ENCODE data around the gene TSPAN2. TPM values are rescaled to one million over a fixed set of nuclear protein-coding genes. Genes with fewer than 3 reads are reported as not detected.

TSPAN2 gene
- total RNA-seq, 1 donor from 2014 or later, result 10.3 TPM

- DNase-seq (ENCODE audit: missing footprints), result no peak
- no peak for ATAC-seq
- intact Hi-C loops (cut with DNase I), result no loop called here
These were observed 6.4 kb downstream of the TSPAN2 start for GRCh38 chr1:115082949-115083348.

GRCh38 chr1:115078708-115079107 lies 10.6 kb downstream of the TSPAN2 start:
- ATAC-seq, result no peak
- DNase-seq (ENCODE audit: missing footprints), result no peak
- intact Hi-C loops (cut with DNase I), result no loop called here

GRCh38 chr1:115077984-115078330 lies 11.3 kb downstream of the TSPAN2 start:
- DNase-seq (ENCODE audit: missing footprints) (no peak), ATAC-seq (no peak)
- intact Hi-C loops (cut with DNase I), result no loop called here

GRCh38 chr1:115077286-115077983 lies 11.9 kb downstream of the TSPAN2 start:
- DNase-seq (ENCODE audit: missing footprints), result no peak
- no peak for ATAC-seq
- intact Hi-C loops (cut with DNase I), result no loop called here

GRCh38 chr1:115076384-115076915 lies 12.9 kb downstream of the TSPAN2 start:
- DNase-seq (ENCODE audit: missing footprints) (no peak), ATAC-seq (no peak)
- intact Hi-C loops (cut with DNase I), result no loop called here

GRCh38 chr1:115074839-115075534 lies 14.3 kb downstream of the TSPAN2 start:
- intact Hi-C loops (cut with DNase I), result no loop called here
- ATAC-seq (no peak), DNase-seq (ENCODE audit: missing footprints) (no peak)

GRCh38 chr1:115073298-115074087 lies 15.8 kb downstream of the TSPAN2 start:
- intact Hi-C loops (cut with DNase I), result no loop called here
- ATAC-seq (peak; percentile 89), DNase-seq (ENCODE audit: missing footprints) (no peak)

GRCh38 chr1:115071012-115071664 lies 18.2 kb downstream of the TSPAN2 start:
- no peak for DNase-seq (ENCODE audit: missing footprints)
- intact Hi-C loops (cut with DNase I), result no loop called here
- ATAC-seq, result no peak

GRCh38 chr1:115069659-115070308 lies 19.5 kb downstream of the TSPAN2 start:
- DNase-seq (ENCODE audit: missing footprints) (no peak), ATAC-seq (no peak)
- intact Hi-C loops (cut with DNase I), result no loop called here

GRCh38 chr1:115068826-115069585 lies 20.3 kb downstream of the TSPAN2 start:
- intact Hi-C loops (cut with DNase I), result no loop called here
- DNase-seq (ENCODE audit: missing footprints) (no peak), ATAC-seq (no peak)

- ATAC-seq (no peak), DNase-seq (ENCODE audit: missing footprints) (no peak)
- intact Hi-C loops (cut with DNase I), result no loop called here
These were observed 22.0 kb downstream of the TSPAN2 start for GRCh38 chr1:115067161-115067859.

GRCh38 chr1:115065021-115065420 lies 24.3 kb downstream of the TSPAN2 start:
- intact Hi-C loops (cut with DNase I), result no loop called here

GRCh38 chr1:115064461-115064860 lies 24.8 kb downstream of the TSPAN2 start:
- ATAC-seq (no peak), DNase-seq (ENCODE audit: missing footprints) (no peak)
- intact Hi-C loops (cut with DNase I), result no loop called here

More at GRCh38 chr1:115065021-115065420, 24.3 kb downstream of the TSPAN2 start:
- DNase-seq (ENCODE audit: missing footprints) (no peak), ATAC-seq (no peak)

GRCh38 chr1:115063228-115063901 lies 25.9 kb downstream of the TSPAN2 start:
- DNase-seq (ENCODE audit: missing footprints) (no peak), ATAC-seq (no peak)
- intact Hi-C loops (cut with DNase I), result no loop called here

- ATAC-seq (peak; percentile 52), DNase-seq (ENCODE audit: missing footprints) (peak; percentile 73)
- intact Hi-C loops (cut with DNase I), result no loop called here
These were observed 26.7 kb downstream of the TSPAN2 start for GRCh38 chr1:115062542-115063004.

- intact Hi-C loops (cut with DNase I), result no loop called here
- no peak for ATAC-seq
- DNase-seq (ENCODE audit: missing footprints), result no peak
These were observed 28.8 kb downstream of the TSPAN2 start for GRCh38 chr1:115060501-115060900.

- no peak for ATAC-seq
- intact Hi-C loops (cut with DNase I), result no loop called here
- DNase-seq (ENCODE audit: missing footprints), result no peak
These were observed 30.0 kb downstream of the TSPAN2 start for GRCh38 chr1:115059316-115059715.

Measured in Right ventricle myocardium inferior (tissue), 1 donor.